HG03139 (cell line): ENCODE data around the gene PKNOX2.

ENCODE experiments used
- ATAC-seq: cut with Tn5 transposase; IDR thresholded peaks from one replicate; pipeline ENCODE4 v1.9.1; 2021; ENCODE audit not compliant: unreplicated experiment

The PKNOX2 gene

GRCh38 chr11:125154378-125155099, 10.0 kb upstream of the PKNOX2 start:
- no peak for ATAC-seq

- ATAC-seq: no peak
These were observed 9.5 kb upstream of the PKNOX2 start for GRCh38 chr11:125155100-125155444.

GRCh38 chr11:125155767-125156166, 8.8 kb upstream of the PKNOX2 start:
- no peak for ATAC-seq

GRCh38 chr11:125156346-125157117, 8.0 kb upstream of the PKNOX2 start:
- ATAC-seq: no peak

GRCh38 chr11:125157118-125157733, 7.3 kb upstream of the PKNOX2 start:
- no peak for ATAC-seq

GRCh38 chr11:125157953-125158680, 6.4 kb upstream of the PKNOX2 start:
- no peak for ATAC-seq

- no peak for ATAC-seq
These were observed 1.8 kb upstream of the PKNOX2 start for GRCh38 chr11:125162743-125163142.

- no peak for ATAC-seq
These were observed 1.0 kb upstream of the PKNOX2 start for GRCh38 chr11:125163431-125164063.

GRCh38 chr11:125164091-125164421, 495 bp upstream of the PKNOX2 start:
- no peak for ATAC-seq

GRCh38 chr11:125165111-125165842, 726 bp downstream of the PKNOX2 start:
- ATAC-seq: no peak

- ATAC-seq: no peak
These were observed 1.6 kb downstream of the PKNOX2 start for GRCh38 chr11:125165843-125166763.

GRCh38 chr11:125166764-125167291, 2.3 kb downstream of the PKNOX2 start:
- no peak for ATAC-seq

- ATAC-seq: no peak
These were observed 2.9 kb downstream of the PKNOX2 start for GRCh38 chr11:125167292-125167953.

- ATAC-seq: no peak
These were observed 3.6 kb downstream of the PKNOX2 start for GRCh38 chr11:125167954-125168835.

GRCh38 chr11:125168918-125169456, 4.4 kb downstream of the PKNOX2 start:
- no peak for ATAC-seq

- ATAC-seq: no peak
These were observed 5.5 kb downstream of the PKNOX2 start for GRCh38 chr11:125170001-125170509.

GRCh38 chr11:125170510-125171031, 6.0 kb downstream of the PKNOX2 start:
- no peak for ATAC-seq
